H1 (cell line): ENCODE results near the gene NTRK1. TPM values are rescaled to one million over a fixed set of nuclear protein-coding genes. Genes with fewer than 3 reads are reported as not detected.

Source experiments
- EGR1 ChIP-seq: IDR thresholded peaks from 2 replicates; pipeline ENCODE4 v1.6.1; 2011; ENCODE audit warnings: low read depth, low read length, borderline replicate concordance
- GABPA ChIP-seq: IDR thresholded peaks from 2 replicates; pipeline ENCODE4 v1.6.1; 2011; ENCODE audit warnings: mild to moderate bottlenecking, low read length, moderate library complexity, borderline replicate concordance; ENCODE audit not compliant: insufficient read depth
- polyA plus RNA-seq, 7 experiments: library from polyadenylated mRNA; depleted of rRNA in 3 of 7; stranded (reverse) in 5 of 7; unstranded in 2 of 7; fragments of >200 nt in 5 of 7; fragments of 200-250 nt in 2 of 7; gene quantifications; 1 replicate in 5 of 7; 2 replicates in 1 of 7; 4 replicates in 1 of 7; pipeline versions ENCODE4 v1.2.1 to v1.2.3, GENCODE V29; 2011 to 2013; ENCODE audit warnings: missing spikeins in 2 of 7, mixed read lengths in 2 of 7
- total RNA-seq: library from RNA; stranded (reverse); fragmentation: NEBNext Ultra II Directional; extraction: Animal tissue kit (Norgen Biotek cat#: 25700); gene quantifications from 2 replicates; pipeline ENCODE4 v1.2.1, GENCODE V29; 2021

NTRK1 gene
- total and polyA plus RNA-seq, 2 of the 8 experiments (the other 6 are each of a cell fraction or from before 2014, with no cell fraction given), result 0.12 to 0.24 TPM

DNA sequence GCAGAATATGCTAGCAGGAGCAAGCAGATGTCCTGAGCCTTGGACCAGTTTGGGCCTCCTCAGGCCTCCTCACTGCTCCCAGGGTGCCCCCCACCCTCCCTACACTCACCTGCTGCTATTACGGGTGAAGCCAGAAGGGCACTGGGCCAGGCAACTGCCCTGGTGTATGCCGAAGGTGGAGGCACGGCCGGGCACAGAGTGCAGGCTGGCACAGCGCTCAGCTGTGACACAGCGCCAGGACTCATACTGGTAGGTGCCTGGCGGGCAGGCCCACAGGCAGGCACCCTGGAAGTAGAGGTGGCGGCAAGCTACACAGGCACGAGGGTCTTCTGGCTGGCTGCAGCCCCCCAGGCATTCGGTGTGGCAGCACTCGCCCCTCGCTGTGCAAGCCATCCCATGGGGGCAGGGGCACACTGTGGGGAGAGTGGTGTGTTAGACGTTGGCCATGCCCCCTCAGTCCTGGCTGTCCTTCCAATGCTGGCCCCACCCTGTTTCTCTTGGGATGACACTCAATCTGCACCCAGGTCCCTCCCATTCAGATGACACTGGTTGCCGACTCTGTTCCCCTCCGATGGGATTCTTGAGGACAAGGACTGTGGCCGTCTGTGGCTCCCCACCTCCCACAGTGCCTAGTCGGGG lies 8.8 kb upstream of the NTRK1 start (continued):
- TF ChIP-seq GABPA, result no peak
- TF ChIP-seq EGR1, result no peak
